Hematopoietic multipotent progenitor cell treated with erythropoietin and hydrocortisone succinate and interleukin-3 and kit ligand, for 4 days (in vitro differentiated cells): Measurements from ENCODE around the gene TSPYL6.
A peak's percentile ranks its signal among the peaks of the same experiment; 100 is the strongest.

Experiments
- DNase-seq: peaks from one replicate; pipeline ENCODE4 v3.0.0-alpha.2; 2015

The TSPYL6 gene

DNA sequence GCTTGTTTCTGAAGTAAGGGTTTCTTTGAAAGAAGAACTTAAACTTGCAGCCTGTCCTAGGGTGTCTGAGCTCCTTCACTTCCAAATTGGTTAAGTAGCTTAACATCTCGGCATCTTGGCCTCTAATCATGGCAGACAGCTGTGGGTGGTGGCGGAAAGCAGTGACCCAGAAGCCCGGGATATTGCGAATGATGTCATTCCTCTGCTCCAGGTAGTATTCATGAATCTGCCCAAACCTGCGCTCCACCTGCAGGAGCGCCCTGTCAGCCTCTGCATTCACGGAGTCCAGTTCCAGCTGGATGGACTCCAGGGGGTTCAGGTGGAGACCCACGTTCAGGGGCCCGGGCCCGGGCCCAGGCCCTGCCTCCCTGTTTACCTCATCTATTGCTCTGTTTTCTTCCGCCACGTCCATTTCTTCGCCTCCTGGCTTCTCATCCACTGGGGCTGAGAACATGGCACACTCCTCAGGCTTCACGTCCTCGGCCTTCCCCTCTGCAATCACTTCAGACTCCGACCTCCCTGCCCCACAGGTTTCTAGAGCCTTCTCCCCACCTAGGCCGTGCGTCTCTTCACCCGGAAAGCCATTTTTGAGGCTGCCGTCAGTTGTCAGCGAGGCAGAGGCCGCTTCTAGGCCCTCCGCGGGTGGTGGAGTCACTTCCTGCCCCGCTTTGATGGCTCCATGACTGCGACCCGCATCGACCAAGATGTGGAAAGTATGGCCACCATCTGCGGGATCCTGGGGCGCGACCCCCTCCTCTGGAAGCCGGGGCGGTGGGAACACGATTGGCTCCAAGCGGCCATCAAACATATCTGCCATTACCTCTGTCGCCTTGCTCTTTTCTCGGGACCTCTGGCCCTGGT, 569 bp downstream of the TSPYL6 start:
- no peak for DNase-seq

GRCh38 chr2:54254180-54254579, 1.8 kb downstream of the TSPYL6 start:
- DNase-seq = no peak

DNA sequence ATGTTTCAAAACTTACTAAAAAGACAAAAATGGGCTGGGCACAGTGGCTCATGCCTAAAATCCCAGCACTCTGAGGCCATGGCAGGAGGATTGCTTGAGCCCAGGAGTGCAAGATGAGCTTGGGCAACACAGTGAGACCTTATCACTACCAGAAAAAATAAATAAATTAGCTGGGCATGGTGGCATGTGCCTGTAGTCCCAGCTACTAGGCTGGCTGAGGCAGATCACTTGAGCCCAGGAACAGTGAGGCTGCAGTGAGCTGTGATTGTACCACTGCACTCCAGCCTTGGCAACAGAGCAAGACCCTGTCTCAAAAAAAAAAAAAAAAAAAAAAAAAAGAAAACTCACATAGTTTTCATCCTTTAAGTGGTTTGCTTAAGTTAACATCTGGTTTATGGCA, 6.4 kb downstream of the TSPYL6 start:
- no peak for DNase-seq

DNA sequence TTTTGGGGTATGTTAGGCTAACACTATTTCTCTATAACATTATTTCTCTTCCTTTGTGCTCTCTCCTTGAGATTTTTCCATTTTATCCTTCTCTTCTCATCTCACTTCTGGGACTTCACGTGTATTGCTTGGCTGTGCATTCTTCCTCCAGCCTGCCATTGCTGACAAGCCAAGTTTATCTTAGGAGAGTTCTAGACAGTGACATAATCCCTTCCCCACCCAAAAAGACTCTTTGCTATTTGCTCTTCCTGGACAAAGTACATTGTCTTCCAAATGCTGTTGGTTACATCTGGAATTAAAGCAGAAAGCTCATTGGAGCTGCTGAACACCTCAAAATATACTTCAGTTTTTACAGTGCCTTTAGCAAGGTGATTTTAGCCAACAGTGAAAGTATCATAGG, 8.9 kb downstream of the TSPYL6 start:
- DNase-seq = no peak

DNA sequence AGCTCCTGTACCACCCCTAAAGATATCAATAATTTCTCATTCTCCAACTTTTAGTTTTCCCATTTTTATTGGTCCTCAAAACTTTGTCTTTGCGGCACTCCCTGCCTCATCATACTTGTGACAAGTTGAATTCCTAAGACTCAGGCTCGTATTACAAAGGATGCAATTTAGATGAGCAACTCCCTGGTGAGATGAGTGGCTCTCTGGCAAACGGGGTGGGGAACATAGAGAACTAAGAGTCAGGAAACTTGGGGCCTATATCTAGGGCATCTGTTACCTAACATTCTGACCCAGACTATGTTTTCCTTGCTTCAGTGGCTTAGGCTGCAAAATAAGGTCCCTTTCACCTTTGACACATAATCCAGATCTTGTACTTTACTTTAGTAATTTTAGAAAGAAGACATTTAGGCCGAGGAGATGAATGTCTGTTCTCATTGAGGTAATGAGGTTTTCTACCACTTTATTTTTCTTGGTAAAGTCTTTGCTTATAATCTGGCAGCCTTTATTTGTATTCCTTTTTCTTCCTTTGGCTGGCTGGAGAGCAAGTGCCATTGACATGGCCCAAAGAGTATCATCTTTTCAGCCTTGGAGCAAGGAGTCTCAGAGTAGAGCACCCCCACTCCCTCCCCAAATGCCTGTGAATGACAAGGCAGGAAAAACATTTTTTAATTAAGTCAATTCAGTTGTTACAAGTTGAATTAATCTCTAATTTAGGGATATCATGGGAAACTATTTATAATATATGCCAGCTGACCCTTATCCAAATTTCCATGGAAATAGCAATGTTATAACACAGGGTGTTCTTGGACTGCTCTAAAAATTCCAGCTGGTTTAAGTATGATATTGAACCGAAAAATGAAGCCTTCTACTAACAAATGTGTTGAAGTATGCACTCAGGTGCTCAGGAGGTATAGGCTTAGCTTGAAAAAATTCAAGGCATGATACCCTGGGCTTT, 15.2 kb downstream of the TSPYL6 start:
- DNase-seq = no peak

DNA sequence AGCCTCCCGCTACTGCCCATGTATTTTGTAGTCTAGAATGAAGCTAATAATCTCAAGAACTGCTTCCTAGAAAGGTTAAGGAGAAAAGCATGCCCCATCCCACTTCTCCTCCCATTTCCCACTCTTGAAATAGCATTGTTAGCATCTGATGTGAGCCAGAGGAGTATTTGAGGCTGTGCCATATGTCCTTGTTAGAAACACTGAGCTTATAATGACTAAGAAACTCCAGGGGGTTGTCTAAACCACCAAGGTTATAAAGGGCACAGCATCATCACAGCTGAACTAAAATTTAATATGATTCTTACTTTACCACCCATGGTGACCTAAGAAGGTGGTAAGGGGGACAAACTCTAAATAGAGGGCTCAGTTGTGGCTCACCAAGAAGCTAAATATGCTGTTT, 16.6 kb downstream of the TSPYL6 start:
- no peak for DNase-seq

DNA sequence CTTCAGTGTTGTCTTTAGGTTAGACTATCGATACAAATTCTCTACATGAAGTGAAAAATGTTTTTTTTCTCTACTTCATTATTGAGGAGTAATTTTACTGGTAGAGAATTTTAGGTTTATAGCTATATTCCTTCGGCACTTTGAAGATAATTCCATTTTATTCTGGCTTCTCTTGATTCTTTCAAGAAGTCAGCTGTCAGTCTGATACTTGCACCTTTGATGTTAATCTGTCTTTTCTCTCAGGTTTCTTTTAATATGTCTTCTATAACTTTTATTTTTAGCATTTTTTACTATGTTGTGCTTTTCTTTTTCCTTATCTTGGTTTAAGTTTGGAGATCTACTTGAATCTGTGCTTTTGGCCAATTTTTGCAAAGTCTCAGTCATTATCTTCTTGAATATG, 18.6 kb downstream of the TSPYL6 start:
- no peak for DNase-seq

GRCh38 chr2:54233832-54234649, 22.0 kb downstream of the TSPYL6 start:
- no peak for DNase-seq

DNA sequence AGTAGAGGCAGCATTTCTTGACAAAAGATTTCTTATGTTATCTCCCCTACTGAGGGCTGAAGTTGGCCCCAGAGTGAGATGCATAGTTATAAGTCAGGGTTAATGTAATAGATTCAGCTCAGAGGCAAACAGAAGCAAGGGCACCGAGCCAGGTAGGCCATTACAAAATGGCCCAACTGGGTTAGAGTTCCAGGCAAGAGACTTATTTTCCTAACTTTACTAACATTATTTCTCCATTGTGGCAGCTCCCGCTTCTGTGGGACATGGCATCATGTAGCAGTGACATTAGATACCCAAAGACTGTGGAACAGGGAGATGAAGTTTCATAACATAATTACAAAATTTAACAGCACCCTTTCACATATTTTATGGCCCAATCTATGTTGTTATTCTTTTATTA, 27.1 kb downstream of the TSPYL6 start:
- no peak for DNase-seq

- DNase-seq = peak; percentile 31
These were observed 28.2 kb downstream of the TSPYL6 start for GRCh38 chr2:54227798-54228197.

DNA sequence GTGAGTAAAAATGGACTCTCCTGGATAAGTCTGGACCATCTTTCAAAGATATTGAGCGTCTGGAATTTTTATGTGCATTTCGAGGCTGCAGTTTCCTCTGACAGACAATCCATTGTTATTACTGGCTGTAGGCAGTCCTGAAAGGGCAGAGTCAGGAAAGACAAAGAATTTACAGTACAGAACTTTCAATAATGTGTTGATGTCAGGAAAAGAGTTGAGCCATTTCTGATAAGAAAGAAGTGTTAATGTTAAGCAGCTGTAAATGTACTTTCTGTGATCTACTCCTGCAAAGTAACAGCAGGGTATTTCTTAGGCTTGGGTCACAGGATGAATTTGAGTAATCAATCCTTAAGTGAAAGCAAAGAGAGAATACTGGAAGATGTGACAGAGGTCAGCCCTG, 29.8 kb downstream of the TSPYL6 start:
- DNase-seq = no peak

DNA sequence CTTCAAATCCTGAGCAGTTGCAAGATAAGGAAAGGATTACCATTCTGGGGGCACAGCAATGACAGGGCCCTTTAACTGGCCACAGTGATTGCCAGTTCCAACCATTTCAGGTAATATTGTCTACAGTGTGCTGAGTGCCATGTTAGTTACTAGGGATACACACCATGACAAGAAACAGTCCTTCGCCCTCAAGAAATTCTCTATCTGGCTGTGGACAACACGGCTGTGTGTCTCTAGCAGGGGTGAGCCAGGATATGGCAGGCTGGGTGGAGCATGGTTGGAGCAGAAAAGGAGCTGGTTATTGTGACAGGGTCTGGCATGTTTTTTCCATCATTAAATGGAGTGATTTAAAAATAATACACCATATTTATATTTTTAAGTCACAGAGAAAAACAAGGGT, 31.0 kb downstream of the TSPYL6 start:
- DNase-seq = no peak

GRCh38 chr2:54213082-54213481, 42.9 kb downstream of the TSPYL6 start:
- DNase-seq = no peak

DNA sequence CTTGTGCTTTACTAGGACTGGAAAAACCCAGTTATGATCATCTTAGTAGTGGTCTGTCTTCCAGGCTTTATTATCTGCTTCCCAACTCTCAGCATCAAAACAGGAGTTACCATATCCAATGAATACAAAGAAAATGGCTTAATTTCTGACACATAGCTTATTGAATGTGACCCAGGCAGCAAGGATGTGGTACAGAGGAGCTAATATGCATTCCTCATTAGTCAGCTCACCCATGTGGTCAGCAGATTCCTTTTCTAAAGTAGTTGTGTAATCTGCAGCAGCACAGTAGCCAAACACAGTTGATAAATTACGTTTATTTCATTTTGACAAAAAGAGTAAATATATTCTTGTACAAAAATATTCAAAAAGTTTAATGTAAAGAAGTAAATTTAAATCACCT, 43.6 kb downstream of the TSPYL6 start:
- no peak for DNase-seq

DNA sequence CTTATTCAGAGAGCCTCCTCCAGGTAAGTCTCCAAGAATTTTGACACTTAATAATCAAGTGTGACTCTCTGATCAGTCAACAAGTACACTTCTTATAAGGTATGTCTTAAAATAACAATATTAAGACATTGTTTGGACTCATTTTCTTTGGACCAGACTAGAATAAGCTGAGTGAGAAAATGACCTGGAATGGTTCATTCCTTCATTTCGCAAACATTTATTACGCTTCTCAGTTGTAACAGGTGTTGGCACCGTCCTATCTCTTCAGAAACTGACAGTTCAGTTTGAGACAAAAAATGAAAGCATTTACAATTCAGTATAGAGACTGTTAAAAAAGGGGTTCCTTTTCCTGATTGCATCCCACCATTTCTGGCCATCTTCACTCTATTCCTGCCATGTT, 46.6 kb downstream of the TSPYL6 start:
- DNase-seq = no peak

DNA sequence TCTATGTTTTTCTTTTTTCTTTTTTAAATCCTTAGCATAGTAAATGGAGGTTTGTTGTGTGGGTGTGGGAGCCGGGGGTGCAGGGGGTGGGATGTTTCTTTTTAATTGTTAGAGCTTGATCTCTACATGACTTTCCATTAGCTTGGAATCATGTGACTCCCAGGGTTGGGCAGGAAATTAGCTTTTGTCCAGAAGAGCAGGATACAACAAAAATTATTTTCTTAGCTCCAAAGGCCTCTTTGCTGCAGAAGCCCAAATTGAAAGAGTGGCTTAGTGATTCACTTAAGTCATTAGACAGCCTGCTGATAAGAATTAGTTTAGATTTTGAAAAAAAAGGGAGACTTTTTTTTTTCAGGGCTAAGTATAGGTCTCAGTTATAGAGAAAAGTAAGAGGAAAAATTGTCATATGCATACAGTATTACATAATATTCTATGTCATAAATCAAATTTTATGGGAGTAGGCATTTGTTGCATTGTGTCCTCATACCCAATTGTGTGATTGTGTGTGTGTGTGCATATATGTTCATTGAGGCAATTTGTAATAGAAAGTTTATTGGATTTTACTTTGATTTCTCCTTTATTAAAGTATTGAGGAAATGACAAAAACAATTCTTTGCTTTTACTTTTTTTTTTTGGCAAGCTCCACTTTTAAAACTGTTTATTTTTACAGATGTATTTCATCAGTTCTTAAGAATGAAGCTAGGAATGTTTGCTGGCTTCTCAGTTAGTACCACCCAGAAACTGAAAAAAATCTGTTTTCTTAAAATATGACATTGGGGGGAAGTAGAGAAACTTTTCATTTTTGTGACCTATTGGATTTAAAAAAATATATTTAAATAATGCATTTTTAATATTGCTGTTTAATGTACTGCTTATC, 47.4 kb downstream of the TSPYL6 start:
- peak; percentile 9 for DNase-seq

- DNase-seq = no peak
These were observed 48.3 kb downstream of the TSPYL6 start for GRCh38 chr2:54207666-54208195.

- DNase-seq = peak; percentile 75
These were observed 49.4 kb downstream of the TSPYL6 start for GRCh38 chr2:54206596-54206995.

- DNase-seq = no peak
These were observed 51.6 kb downstream of the TSPYL6 start for GRCh38 chr2:54204476-54204875.
